IMR-90 (cell line): Measurements from ENCODE around the gene ZNF76. TPM values are rescaled to one million over a fixed set of nuclear protein-coding genes. Genes with fewer than 3 reads are reported as not detected.

Source experiments
- ATAC-seq: fragments of 200-7000 bp; cut with Tn5 transposase; 2 replicates; pipeline ENCODE4 v1.9.1; 2020; ENCODE audit warnings: low read depth, mild to moderate bottlenecking, moderate library complexity
- BruUV-seq: library from RNA; stranded (reverse); fragments of 400-500 nt; replicated peaks from 2 replicates; lab custom pipeline; 2021; lab: Mats Ljungman, UMichigan
- CTCF ChIA-PET: fragments of 300-600 bp; formaldehyde crosslinking; extraction: SDS; loops from one replicate; lab custom pipeline; 2021; ENCODE audit warnings: antibody characterized with exemption; lab: Yijun Ruan, JAX
- POLR2A ChIA-PET: fragments of 300-600 bp; sonication (Branson Sonifier 250); formaldehyde crosslinking; loops from one replicate; lab custom pipeline; 2022; ENCODE audit warnings: antibody characterized with exemption; ENCODE audit not compliant: unreplicated experiment; lab: Charles Lee
- DNase-seq: peaks from one replicate; pipeline ENCODE4 v3.0.0; 2013
- H2AFZ ChIP-seq: replicated peaks from 2 replicates; pipeline ENCODE3; 2013; ENCODE audit warnings: low read length, mild to moderate bottlenecking; ENCODE audit not compliant: poor library complexity
- H2AK5ac ChIP-seq: 2 replicates; pipeline ENCODE4 v1.6.1; 2013; ENCODE audit warnings: low read depth, low read length, inconsistent platforms
- H2AK9ac ChIP-seq: replicated peaks from 2 replicates; pipeline ENCODE3; 2013; ENCODE audit warnings: mild to moderate bottlenecking, low read depth, low read length, moderate library complexity; ENCODE audit not compliant: poor library complexity
- H2BK120ac ChIP-seq: 2 replicates; pipeline ENCODE4 v1.6.1; 2013; ENCODE audit warnings: low read depth, low read length, inconsistent platforms
- H2BK15ac ChIP-seq: 3 replicates; pipeline ENCODE4 v1.6.1; 2013; ENCODE audit warnings: low read depth, low read length, inconsistent platforms
- H2BK20ac ChIP-seq: 2 replicates; pipeline ENCODE4 v1.6.1; 2013; ENCODE audit warnings: low read depth, mild to moderate bottlenecking, inconsistent platforms, low read length, moderate library complexity
- H2BK5ac ChIP-seq: 2 replicates; pipeline ENCODE4 v1.6.1; 2013; ENCODE audit warnings: mild to moderate bottlenecking, low read depth, low read length, inconsistent platforms; ENCODE audit not compliant: poor library complexity, severe bottlenecking
- H3K14ac ChIP-seq: replicated peaks from 2 replicates; pipeline ENCODE4 v1.6.1; 2013; ENCODE audit warnings: low read depth, low read length, inconsistent platforms
- H3K18ac ChIP-seq: 2 replicates; pipeline ENCODE4 v1.6.1; 2013; ENCODE audit warnings: low read depth, low read length, control low read depth
- H3K23ac ChIP-seq: 2 replicates; pipeline ENCODE4 v1.6.1; 2013; ENCODE audit warnings: low read depth, low read length, inconsistent platforms
- H3K27ac ChIP-seq: 2 replicates; pipeline ENCODE4 v1.5.1; 2013; ENCODE audit warnings: mild to moderate bottlenecking, control low read depth, low read length; ENCODE audit not compliant: insufficient read depth
- H3K27me3 ChIP-seq: 2 replicates; pipeline ENCODE4 v1.6.1; 2013; ENCODE audit warnings: low read length; ENCODE audit not compliant: control insufficient read depth, insufficient read depth
- H3K36me3 ChIP-seq: 2 replicates; pipeline ENCODE4 v1.6.1; 2013; ENCODE audit warnings: low read length, mixed read lengths; ENCODE audit not compliant: control insufficient read depth, insufficient read depth
- H3K4ac ChIP-seq: 2 replicates; pipeline ENCODE4 v1.6.1; 2013; ENCODE audit warnings: low read depth, low read length, inconsistent platforms
- H3K4me1 ChIP-seq: 2 replicates; pipeline ENCODE4 v1.6.1; 2013; ENCODE audit warnings: low read length, mixed read lengths; ENCODE audit not compliant: control insufficient read depth, insufficient read depth
- H3K4me2 ChIP-seq: 2 replicates; pipeline ENCODE4 v1.6.1; 2013; ENCODE audit warnings: low read depth, mild to moderate bottlenecking, control low read depth, low read length, moderate library complexity
- H3K4me3 ChIP-seq: 2 replicates; pipeline ENCODE4 v1.5.1; 2013; ENCODE audit warnings: low read depth, mild to moderate bottlenecking, control low read depth, low read length, moderate library complexity; ENCODE audit not compliant: insufficient read depth
- H3K56ac ChIP-seq: 2 replicates; pipeline ENCODE4 v1.6.1; 2013; ENCODE audit warnings: low read length, inconsistent platforms; ENCODE audit not compliant: insufficient read depth; ENCODE audit errors: extremely low read depth
- H3K79me1 ChIP-seq, 2 experiments: 2 replicates each; pipeline ENCODE4 v1.6.1; 2013; ENCODE audit warnings: low read length in 2 of 2, inconsistent platforms in 1 of 2, low read depth in 1 of 2
- H3K9ac ChIP-seq: 2 replicates; pipeline ENCODE4 v1.6.1; 2013; ENCODE audit warnings: low read depth, low read length, control low read depth
- H3K9me1 ChIP-seq: 2 replicates; pipeline ENCODE4 v1.6.1; 2013; ENCODE audit warnings: low read length, inconsistent platforms; ENCODE audit not compliant: insufficient read depth
- H3K9me3 ChIP-seq: 2 replicates; pipeline ENCODE4 v1.6.1; 2013; ENCODE audit warnings: low read length; ENCODE audit not compliant: control insufficient read depth, insufficient read depth
- H4K20me1 ChIP-seq: 2 replicates; pipeline ENCODE4 v1.6.1; 2013; ENCODE audit warnings: low read length, inconsistent platforms; ENCODE audit not compliant: insufficient read depth
- H4K5ac ChIP-seq: 2 replicates; pipeline ENCODE4 v1.6.1; 2013; ENCODE audit warnings: mild to moderate bottlenecking, low read depth, low read length, control low read depth
- H4K8ac ChIP-seq, 2 experiments: 2 replicates each; pipeline ENCODE4 v1.6.1; 2013; ENCODE audit warnings: low read depth in 2 of 2, low read length in 2 of 2, control low read depth in 1 of 2, inconsistent platforms in 1 of 2
- H4K91ac ChIP-seq: 2 replicates; pipeline ENCODE4 v1.6.1; 2013; ENCODE audit warnings: low read depth, low read length, inconsistent platforms; ENCODE audit not compliant: insufficient read depth
- BHLHE40 ChIP-seq: fragments of 150-350 bp; IDR thresholded peaks from 2 replicates; pipeline ENCODE4 v1.6.1; 2016; ENCODE audit warnings: mild to moderate bottlenecking, low read depth, low read length
- CHD1 ChIP-seq: IDR thresholded peaks from 2 replicates; pipeline ENCODE4 v1.6.1; 2012; ENCODE audit warnings: low read depth, low read length, improper control_type of control experiment
- ELK1 ChIP-seq: fragments of 150-350 bp; IDR thresholded peaks from 2 replicates; pipeline ENCODE4 v1.6.1; 2016; ENCODE audit warnings: low read depth, mild to moderate bottlenecking, low read length, moderate library complexity, borderline replicate concordance
- NFE2L2 ChIP-seq: fragments of 150-350 bp; IDR thresholded peaks from 2 replicates; pipeline ENCODE4 v1.6.1; 2016; ENCODE audit warnings: low read depth, mild to moderate bottlenecking, low read length
- POLR2A ChIP-seq: IDR thresholded peaks from 2 replicates; pipeline ENCODE4 v1.6.1; 2012; ENCODE audit warnings: mild to moderate bottlenecking, low read depth, low read length
- RCOR1 ChIP-seq: IDR thresholded peaks from 2 replicates; pipeline ENCODE4 v1.6.1; 2012; ENCODE audit warnings: mild to moderate bottlenecking, low read length, improper control_type of control experiment; ENCODE audit not compliant: insufficient replicate concordance
- USF2 ChIP-seq: fragments of 150-350 bp; IDR thresholded peaks from 2 replicates; pipeline ENCODE4 v1.6.1; 2017; ENCODE audit warnings: mild to moderate bottlenecking, antibody characterized with exemption, low read length, low read depth
- WGBS, 2 experiments: methylation state at CpG; one replicate each; pipeline versions ENCODE4 v1.1.5 to v1.1.7; 2013; ENCODE audit warnings: missing lambda C conversion rate in 2 of 2; ENCODE audit not compliant: insufficient read length in 1 of 2; ENCODE audit errors: extremely low coverage in 2 of 2; 5-methylcytosine and 5-hydroxymethylcytosine counted together
- dilution Hi-C: fragments of 300-500 bp; cut with HindIII; formaldehyde crosslinking; loops from one replicate; pipeline ENCODE4 v1.14.3; 2018; ENCODE audit warnings: low sequenced_read_pairs; ENCODE audit not compliant: unreplicated experiment
- in situ Hi-C: fragments of 300-500 bp; cut with MboI; formaldehyde crosslinking; loops from 3 replicates; pipeline ENCODE4 v1.14.3; 2019; ENCODE audit warnings: low sequenced_read_pairs, inconsistent platforms, mixed read lengths
- intact Hi-C: fragments of 100-400 bp; cut with micrococcal nuclease; formaldehyde crosslinking; loops from 2 replicates; pipeline ENCODE4 v1.10.0; 2022
- polyA plus RNA-seq, 3 experiments: library from polyadenylated mRNA; depleted of rRNA; stranded (reverse); fragments of >200 nt; gene quantifications; 2 replicates each; pipeline ENCODE4 v1.2.3, GENCODE V29; 2012; ENCODE audit warnings: low replicate concordance in 1 of 3
- total RNA-seq: library from RNA; depleted of rRNA; stranded (reverse); fragments of >200 nt; gene quantifications from 2 replicates; pipeline ENCODE4 v1.2.3, GENCODE V29; 2012

Gene ZNF76
- total and polyA plus RNA-seq, 2 of the 4 experiments (the other 2 are of a cell fraction), result 19.9 to 21.1 TPM

- dilution Hi-C loops (no loop called here), in situ Hi-C loops (loop anchor here (25.0 kb wide), 1 partner anchor 424 kb away; the partner anchor contains the start of gene ARMC12), intact Hi-C loops (no loop called here)
- WGBS, 2 experiments, result no CpG with 5 or more reads among the region's 2 CpGs
- no peak overlapping the region for H2BK5ac ChIP-seq
- H3K23ac ChIP-seq, result no peak overlapping the region
- no peaks in the 10 kb centered on the region for H3K9me1 ChIP-seq
- no peak overlapping the region for H2BK15ac ChIP-seq
- ChIA-PET POLR2A (no interaction called here), CTCF (no interaction called here)
- no peak for ATAC-seq
- H3K4me3 ChIP-seq, result no peak overlapping the region
- no peak overlapping the region for H2BK120ac ChIP-seq
- H3K27me3 ChIP-seq, result peaks cover 18% of the 10 kb centered on the region
- no peak overlapping the region for H3K18ac ChIP-seq
- H3K56ac ChIP-seq, result no peak overlapping the region
- H4K91ac ChIP-seq, result no peak overlapping the region
- no peak overlapping the region for H3K4ac ChIP-seq
- H2BK20ac ChIP-seq, result no peak overlapping the region
- no peak overlapping the region for H2AK5ac ChIP-seq
- no peak overlapping the region for H2AK9ac ChIP-seq
- no peak overlapping the region for H3K27ac ChIP-seq
- H3K14ac ChIP-seq, result no peak overlapping the region
- TF ChIP-seq ELK1 (no peak), CHD1 (no peak), USF2 (no peak), NFE2L2 (no peak), BHLHE40 (no peak), RCOR1 (no peak), POLR2A (no peak)
- H4K20me1 ChIP-seq, result no peaks in the 10 kb centered on the region
- no peaks in the 10 kb centered on the region for H3K9me3 ChIP-seq
- H2AFZ ChIP-seq, result no peak overlapping the region
- no peak overlapping the region for H4K5ac ChIP-seq
- no peak for DNase-seq
- no peak overlapping the region for H3K9ac ChIP-seq
- no peaks in the 10 kb centered on the region for H3K79me1 ChIP-seq
- H4K8ac ChIP-seq, result no peak overlapping the region
- H3K4me2 ChIP-seq, result no peak overlapping the region
- BruUV-seq, result no TSS peak
- H3K36me3 ChIP-seq, result no peaks in the 10 kb centered on the region
- peaks cover 2% of the 10 kb centered on the region; the same call in 1 of the 2 replicates for H3K4me1 ChIP-seq
Measured at GRCh38 chr6:35312807-35313206, 53.3 kb downstream of the ZNF76 start.
